ENCODE results near the gene KRTAP10-9.
A peak's percentile ranks its signal among the peaks of the same experiment; 100 is the strongest.
"Not testable (repeated sequence)": the region's sequence is repeated elsewhere in the genome, so short reads cannot be mapped to it uniquely, and the experiment has no call there.

KRTAP10-9 gene

DNA sequence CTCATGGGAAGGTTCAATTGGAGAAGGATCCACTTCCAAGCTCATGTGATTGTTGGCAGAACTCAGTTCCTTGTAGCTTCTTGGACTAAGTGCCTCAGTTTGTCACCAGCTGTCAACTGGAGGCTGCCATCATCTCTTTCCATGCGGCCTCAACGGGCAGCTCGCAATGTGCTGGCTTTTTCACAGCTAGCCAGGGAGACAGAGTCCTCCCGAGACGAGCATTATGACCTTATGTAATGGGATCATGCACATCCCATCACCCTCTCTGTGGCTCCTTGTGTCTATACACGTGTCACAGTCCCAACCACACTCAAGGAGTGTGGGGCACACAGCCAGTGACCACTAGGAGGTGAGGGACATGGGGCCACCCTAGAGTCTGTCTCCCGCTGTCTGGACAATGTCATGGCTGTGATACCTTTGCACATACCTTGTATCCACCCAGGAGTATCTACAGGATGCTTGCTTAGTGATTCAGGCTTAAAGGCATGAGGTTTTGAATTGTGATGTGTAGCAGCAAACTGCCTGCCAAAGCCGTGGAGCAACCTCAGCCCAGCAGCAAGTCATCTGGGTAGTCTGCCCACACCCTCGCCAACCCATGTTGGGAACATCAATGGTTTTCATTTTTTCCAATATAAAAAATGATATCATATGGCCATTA lies 30.7 kb upstream of the KRTAP10-9 start:
- DNase-seq: no peak

DNA sequence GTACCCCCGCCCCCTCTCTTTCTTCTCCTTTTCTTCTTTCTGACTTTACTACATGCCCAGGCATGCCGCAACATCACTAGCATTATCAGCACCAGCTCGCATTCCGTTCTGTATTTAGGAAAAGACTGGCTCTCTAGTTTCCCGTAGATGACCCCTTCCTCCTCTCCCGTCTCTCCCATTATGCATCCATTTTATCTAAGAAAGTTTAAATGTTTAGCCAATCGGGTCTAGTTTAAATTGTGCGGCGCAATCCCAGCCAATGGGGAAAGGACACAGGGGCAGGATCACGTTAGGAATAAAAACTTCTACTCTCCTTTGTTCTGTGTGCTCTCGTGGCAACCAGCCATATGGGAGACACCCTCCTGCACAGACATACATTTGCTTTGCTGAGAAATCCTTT lies 28.8 kb upstream of the KRTAP10-9 start:
- DNase-seq: no peak

DNA sequence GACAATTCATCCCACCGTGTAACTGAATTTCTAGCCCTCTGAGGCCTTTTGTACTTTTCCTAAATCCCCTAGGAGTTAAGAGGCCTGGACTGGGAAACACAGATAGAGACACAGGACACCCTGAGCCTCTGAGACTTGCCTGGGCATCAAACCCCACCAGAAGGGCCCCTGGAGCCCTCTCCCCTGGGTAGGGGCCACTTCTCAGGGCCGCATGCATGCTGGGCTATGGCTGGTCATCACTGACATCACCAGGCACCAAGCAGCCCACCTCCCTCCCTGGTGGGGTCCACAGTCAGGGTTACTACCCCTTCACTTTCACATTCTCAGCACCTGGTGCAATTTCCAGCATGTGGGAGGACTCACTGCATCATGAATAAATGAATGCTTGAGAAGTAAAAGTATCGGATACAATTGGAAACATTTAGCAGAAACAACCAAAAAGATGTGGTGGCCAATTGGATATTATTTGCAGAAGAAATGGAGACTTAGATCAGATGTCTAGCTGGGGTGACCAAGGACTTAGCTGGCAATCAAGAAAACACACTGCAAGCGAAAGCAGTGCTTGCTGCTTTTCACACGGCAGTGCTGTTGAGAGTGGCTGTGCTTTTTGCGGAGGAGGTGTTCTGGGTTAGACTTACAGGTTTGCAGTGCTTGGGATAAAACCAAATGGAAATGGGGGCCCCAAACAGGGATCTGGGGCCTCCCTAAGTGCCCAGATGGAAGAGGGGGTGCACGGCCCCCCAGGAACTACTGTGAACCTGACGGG lies 27.4 kb upstream of the KRTAP10-9 start:
- DNase-seq: no peak

DNA sequence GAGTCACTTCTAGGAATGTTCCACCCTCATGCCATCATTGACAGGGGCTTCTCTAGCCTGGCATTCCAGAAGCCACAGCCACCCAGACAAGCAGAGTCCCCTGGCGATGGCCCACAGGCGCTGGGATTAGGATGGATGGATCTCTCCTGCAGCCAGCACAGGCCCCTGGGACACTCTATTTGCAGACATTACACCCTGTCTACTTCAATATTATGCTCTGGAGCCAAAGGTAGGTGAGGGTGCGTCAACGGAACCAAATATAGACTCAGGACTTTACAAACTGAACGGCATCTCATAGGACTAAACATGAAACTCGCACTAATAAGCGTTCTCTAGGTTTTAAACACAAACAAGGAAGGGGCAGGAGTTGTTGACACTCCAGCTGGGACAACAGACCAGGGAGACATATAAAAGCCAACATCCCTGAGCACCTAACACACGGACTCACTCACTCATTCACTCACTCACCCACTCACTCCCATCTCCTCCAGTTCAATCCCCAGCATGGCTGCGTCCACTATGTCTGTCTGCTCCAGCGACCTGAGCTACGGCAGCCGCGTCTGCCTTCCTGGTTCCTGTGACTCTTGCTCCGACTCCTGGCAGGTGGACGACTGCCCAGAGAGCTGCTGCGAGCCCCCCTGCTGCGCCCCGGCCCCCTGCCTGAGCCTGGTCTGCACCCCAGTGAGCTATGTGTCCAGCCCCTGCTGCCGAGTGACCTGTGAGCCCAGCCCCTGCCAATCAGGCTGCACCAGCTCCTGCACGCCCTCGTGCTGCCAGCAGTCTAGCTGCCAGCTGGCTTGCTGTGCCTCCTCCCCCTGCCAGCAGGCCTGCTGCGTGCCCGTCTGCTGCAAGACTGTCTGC lies 26.5 kb upstream of the KRTAP10-9 start, which contains the start of gene KRTAP10-7:
Gene KRTAP10-7 (plus strand): TSS at position 480 of the 861 bp plus-strand sequence. CDS start 25 bp downstream, at position 505.
- DNase-seq: not testable (repeated sequence)

DNA sequence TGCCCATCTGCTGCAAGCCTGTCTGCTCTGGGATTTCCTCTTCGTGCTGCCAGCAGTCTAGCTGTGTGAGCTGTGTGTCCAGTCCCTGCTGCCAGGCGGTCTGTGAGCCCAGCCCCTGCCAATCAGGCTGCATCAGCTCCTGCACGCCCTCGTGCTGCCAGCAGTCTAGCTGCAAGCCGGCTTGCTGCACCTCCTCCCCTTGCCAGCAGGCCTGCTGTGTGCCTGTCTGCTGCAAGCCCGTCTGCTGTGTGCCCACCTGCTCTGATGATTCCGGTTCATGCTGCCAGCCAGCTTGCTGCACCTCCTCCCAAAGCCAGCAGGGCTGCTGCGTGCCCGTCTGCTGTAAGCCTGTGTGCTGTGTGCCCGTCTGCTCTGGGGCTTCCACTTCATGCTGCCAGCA lies 25.8 kb upstream of the KRTAP10-9 start:
- peak; percentile 68 for DNase-seq

DNA sequence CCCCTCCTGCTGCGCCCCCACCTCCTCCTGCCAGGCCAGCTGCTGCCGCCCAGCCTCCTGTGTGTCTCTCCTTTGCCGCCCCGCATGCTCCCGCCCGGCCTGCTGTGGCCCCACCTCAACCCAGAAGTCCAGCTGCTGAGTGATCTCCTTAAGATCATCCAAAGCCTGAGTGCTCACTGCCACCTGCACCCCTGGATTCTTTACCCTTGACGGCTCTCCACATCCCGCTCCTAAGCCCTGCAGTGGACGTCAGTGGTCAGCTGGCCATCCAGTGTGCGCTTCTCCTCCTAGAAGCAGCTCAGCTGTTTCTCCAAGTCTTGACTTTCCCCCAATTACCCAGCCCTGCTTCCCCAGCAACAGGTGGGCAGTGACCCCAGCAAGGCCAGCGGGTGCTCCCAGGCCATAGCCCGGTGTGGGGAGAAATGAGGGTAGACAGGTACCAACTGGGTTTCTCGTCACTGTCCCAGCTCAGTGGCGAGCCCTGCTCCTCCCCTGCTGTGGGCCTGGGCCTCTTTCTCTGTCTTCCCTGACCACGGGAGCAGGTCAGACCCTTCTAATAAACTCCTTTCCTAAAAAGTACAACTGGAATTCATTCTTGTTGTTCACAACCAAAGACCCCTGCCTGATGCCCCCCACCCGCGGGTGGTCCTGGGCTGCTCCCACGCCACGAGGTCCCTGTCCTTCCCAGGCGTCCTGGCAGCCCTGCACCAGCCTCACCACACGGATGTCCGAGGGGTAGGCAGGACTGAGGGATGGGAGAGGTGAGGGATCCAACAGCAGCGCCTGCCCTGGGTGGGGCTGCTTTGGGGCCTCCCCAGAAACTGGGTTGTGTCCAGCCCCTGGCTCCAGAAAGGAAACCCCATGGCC lies 25.1 kb upstream of the KRTAP10-9 start:
- DNase-seq: no peak

DNA sequence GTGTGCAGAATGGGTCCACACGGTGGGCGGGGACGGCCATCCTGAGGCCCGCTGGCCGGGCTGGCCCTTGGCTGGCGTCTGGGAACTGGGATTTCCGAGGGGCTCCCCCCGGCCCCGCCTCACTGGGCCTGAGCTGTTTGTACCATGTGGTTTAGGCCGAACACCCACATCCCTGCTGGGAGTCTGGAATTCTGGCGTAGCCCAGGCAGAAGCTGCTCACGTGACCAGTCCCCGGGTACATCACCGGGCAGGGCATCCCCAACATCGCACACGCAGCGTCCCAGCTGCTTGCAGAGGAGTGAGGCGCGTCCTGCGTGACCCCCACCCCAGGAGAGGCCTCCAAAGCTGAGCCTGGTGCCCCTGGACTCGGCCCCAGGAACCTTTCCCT lies 24.4 kb upstream of the KRTAP10-9 start:
- DNase-seq: no peak

DNA sequence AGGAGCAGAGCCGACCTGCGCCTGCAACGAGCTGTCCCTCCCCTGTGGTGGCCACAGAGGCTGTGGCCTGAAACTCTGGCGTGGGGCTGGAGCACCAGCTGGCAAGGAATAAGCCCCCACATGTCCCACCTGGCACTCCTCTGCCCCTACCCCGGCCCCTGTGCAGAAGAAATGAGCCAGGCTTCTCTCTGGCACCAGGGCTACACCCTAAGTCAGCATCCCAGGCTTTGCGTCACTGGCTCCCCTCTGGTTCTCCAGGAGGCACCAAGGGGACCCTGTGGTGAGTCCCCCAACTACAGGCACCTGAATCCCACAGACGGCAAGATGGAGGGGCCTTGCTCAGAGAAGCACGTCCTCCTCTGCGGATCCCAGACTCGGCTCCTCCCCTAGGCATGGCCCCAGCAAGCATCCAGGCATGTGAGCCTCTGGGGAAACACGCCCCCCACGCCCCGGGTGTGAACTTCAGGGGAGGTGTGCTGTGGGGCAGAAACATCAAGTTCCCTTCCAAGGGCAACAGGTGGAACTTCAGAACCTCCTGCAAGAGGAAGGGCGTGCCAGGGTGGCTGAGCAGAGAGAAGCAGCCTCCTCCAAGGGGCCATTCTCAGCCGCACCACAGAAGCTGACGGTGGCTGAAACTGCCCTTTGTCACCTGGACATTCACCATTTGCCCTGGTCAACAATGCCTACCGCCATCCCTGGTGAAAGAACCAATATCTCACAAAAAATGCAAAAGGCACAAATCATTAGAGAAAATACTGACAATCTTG lies 23.6 kb upstream of the KRTAP10-9 start:
- peak; percentile 59 for DNase-seq

DNA sequence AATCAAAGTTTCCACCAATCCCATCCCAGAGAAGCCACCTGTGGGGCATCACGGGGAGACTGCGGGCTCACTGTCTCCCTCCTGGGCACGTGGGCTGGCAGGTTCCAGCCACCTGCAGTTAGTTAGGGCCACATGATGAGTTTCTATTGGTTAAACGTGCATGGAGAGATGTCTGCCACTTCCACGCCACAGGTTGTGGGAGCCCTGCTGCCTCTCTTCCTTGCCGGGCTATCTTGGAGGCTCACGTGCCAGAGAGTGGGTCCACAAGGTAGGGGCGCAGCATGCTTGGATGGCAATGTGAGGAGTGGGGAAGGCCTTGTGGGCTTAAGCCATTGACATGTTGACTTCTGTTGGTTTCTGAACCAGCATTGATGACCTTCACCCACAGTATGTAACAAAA lies 23.0 kb upstream of the KRTAP10-9 start:
- DNase-seq: peak; percentile 33

DNA sequence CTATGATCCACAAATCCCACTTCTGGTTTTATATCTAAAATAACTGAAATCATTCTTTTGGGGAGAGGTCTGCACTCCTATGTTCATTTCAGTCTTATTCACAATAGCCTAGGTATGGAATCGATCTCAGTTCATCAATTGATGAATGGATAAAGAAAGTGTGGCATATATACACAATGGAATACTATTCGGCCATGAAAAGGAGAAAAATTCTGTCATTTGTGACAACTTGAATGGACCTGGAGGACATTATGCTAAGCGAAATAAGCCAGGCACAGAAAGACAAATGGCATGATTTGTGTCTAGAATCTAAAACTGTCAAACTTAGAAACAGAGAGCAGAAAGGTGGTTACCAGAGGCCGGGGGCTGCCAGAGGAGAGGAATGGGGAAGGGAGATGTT lies 20.4 kb upstream of the KRTAP10-9 start:
- DNase-seq: no peak

DNA sequence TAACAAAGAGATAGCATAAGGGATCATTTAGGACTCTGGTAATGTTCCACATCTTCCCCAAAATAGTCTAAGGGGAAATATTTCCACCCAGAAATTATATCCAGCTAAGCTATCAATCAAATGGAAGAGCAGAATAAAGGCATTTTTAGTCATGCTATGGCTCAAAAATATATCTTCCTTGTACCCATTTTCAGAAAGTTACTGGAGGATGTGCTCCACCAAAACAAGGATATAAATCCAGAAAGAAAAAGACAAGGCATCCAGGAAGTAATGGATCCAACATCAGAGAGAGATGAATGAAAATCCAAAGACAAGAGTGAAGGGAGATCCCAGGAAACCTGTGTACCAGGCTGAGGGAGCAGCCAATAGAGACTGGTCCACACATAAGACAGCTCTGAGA lies 17.7 kb upstream of the KRTAP10-9 start:
- no peak for DNase-seq

DNA sequence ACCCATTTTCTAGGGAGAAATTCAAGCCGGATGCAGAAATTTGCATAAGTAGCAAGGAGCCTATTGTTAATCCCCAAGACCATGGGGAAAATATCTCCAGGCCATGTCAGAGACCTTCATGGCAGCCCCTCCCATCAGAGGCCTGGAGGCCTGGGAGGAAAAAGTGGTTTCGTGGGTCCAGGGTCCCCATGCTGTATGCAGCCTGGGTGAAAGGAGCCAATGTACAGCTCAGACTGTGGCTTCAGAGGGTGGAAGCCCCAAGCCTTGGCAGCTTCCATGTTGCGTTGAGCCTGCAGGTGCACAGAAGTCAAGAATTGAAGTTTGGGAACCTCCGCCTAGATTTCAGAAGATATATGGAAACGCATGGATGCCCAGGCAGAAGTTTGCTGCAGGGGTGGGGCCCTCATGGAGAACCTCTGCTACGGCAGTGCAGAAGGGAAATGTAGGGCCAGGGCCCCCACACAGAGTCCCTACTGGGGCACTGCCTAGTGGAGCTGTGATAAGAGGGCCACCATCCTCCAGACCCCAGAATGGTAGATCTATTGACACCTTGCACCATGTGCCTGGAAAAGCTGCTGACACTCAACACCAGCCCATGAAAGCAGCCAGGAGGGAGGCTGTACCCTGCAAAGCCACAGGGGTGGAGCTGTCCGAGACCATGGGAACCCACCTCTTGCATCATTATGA lies 16.6 kb upstream of the KRTAP10-9 start:
- not testable (repeated sequence) for DNase-seq

DNA sequence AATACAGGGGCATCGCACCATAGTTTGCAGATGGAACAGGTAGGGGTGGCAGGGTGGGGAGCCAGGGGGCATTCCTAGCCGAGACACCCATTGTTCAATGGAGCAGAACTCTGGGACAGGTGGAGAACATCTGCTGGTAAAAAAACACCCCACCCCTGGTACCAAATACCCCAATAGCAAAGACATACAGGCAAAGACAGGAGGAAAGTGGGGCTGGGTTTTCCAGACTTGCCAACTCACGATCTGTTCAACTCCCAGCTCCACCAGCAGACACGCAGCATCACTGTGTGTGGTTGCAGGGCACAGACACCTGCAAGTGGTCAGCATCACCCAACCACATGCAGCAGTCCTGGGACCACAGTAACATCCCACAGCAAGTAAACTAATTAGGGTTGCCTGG lies 15.3 kb upstream of the KRTAP10-9 start:
- peak; percentile 54 for DNase-seq

DNA sequence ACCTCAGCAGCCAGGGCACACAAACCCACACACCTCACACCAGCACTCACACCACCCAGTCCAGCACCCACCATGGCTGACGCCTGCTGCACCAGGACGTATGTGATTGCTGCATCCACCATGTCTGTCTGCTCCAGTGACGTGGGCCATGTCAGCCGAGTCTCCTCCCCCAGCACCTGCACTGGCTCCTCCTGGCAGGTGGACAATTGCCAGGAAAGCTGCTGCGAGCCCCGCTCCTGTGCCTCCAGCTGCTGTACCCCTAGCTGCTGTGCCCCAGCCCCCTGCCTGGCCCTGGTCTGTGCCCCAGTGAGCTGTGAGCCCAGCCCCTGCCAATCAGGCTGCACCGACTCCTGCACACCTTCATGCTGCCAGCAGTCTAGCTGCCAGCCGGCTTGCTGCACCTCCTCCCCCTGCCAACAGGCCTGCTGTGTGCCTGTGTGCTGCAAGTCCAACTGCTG lies 14.8 kb upstream of the KRTAP10-9 start, which contains the start of gene KRTAP10-8:
Gene KRTAP10-8 (plus strand): TSS at position 51 of the 458 bp plus-strand sequence. CDS start 22 bp downstream, at position 73.
- peak; percentile 93 for DNase-seq

DNA sequence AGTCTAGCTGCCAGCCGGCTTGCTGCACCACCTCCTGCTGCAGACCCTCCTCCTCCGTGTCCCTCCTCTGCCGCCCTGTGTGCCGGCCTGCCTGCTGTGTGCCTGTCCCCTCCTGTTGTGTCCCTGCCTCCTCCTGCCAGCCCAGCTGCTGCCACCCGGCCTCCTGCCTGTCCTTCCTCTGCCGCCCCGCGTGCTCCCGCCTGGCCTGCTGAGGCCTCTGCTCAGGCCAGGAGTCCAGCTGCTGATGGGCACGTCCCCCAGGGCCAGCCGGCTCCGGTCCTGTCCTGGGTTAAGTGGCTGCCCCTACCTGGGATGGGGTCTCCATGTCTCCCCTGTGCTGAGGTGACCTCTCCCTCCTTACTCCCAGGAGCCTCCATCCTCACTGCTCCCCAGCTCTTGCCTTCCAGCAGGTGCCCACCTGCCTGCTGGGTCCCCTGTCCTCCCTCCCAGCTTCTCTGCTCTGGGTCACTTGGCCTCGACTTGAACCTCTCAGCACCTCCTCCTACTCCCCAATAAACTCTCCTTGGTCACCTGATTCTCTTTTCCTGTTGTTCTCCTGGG lies 14.1 kb upstream of the KRTAP10-9 start:
- DNase-seq: no peak

DNA sequence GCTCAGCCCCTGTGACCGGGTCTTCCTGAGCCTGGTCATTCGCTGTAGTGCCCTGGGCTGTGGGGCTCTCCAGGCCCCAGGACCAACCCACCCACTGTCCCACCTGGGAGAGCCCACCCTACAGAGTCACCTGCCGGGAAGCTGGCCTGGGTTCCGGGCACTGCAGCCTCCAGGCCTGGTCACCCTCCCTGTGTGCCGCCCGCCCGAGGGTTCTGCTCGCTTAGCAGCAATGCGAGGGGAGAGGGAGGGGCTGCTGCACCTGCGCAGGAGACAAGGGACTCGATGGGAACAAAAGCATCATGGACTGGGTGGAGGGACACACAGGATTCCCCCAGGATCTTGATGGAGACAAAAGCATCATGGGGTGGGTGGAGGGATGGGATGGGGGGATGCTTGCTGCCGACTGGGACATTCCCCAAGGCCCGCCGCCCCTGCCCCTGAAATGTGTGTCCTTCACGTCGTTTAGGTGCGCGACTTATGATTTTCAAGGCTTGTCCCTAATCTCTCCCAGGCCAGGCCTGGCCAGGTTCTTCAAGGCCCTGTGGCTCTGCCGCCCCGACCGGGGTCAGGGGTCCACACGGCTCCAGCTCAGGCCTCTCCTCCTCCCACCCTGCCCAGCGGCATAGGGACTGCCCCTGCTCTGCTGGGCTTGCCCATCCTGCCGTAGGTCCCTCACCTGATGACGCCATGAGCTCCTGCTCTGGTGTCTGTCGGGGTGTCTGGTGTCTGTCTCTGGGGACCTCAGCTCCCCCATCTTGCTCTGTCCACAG lies 13.3 kb upstream of the KRTAP10-9 start:
- DNase-seq: no peak

DNA sequence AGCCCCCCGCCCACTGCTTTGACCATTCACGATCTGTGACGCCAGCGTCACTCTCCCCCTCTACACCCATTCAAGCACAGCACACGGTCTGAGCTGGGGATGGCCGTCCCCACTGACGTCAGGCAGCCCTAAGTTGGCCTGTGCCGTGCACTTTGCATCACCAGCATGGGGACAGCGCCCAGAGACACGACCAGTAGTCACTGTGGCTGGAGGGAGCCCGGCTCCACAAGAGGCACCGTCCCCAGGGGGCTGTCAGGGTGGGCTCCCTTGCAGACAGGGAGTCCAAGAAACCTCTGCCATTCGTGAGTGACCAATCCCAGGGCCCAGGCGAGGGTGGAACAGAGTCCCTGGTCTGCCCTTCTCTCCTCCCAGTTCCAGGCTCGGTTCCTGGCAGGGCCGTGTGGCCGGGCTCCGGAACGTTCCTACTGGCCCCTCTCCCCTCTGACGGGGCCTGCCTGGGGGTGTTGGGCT lies 12.7 kb upstream of the KRTAP10-9 start:
- no peak for DNase-seq

DNA sequence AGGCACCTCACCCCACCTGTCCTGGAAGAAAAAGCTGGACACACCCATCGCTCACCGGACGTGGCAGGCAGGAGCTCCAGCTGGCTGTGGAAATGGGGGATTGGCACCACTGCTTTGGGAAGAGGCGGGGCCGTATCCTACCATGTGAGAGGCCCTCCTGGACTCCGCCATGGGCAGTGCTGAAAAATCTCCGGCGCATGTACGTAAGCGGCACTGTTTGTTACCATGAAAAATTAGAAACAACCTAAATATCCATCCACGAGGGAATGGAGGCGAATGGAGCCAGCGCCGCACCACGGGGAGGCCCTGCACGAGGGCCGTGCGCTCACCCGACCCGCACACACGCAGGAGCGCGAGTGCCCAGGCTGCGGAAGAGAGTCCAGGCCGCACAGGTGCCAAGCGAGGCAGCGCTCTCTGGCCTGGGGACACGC lies 11.9 kb upstream of the KRTAP10-9 start:
- no peak for DNase-seq

DNA sequence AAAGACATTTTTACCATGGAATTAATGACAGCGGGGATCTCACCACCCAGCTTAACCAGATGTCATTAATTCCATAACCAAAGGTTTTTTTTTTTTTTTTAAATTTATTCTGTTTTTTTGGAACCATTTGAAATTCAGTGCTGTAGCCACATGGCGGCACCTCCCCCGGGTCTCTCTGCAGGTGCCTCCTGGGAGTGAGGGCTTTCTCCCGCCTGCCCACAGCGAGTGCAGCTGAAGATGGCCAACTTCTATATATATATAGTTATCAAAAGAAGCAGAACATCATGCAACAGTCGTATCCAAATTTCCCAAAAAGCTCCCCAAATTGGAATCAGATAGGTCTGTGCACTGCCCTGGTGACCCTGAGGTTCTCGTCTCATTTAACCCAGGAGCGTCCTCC lies 11.4 kb upstream of the KRTAP10-9 start:
- DNase-seq: peak; percentile 59

All from RPMI8226 (cell line).